OCI-LY7 (cell line): ENCODE data around the gene GATAD2B.

Source experiments
- EZH2phosphoT487 ChIP-seq: fragments of 200-600 bp; sonication (generic); IDR thresholded peaks from 2 replicates; pipeline ENCODE4 v1.6.1; 2018; ENCODE audit warnings: low read depth, borderline replicate concordance, mild to moderate bottlenecking, mixed run types, antibody characterized with exemption, low read length, moderate library complexity, mixed read lengths
- TF ChIP-seq, protein P1 (sequence below): fragments of 200-600 bp; sonication (generic); conservative IDR thresholded peaks from 2 replicates; pipeline ENCODE4 v1.5.1; 2014; ENCODE audit warnings: mild to moderate bottlenecking, antibody characterized with exemption, low read length, moderate library complexity, mixed read lengths

DNA sequence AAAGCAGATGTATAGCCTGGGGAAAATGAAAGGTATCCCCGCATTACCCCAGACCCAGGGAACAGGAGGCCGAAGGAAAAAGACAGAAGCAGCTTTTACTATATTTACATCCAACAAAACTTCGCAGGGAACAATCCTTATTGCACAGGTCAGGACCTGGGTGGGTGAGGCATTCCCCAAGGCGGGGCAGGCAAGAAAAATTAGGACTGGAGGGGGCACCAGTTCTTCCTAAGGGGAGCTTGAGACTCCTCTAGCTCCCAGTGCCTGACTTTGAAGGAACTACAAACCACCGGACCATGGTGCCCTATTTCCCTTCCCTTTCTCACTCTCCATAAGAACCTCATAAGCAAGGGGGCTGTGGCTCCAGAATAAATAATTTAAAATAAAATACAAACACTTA is 6.7 kb upstream of the GATAD2B start:
- TF ChIP-seq, protein P1, sequence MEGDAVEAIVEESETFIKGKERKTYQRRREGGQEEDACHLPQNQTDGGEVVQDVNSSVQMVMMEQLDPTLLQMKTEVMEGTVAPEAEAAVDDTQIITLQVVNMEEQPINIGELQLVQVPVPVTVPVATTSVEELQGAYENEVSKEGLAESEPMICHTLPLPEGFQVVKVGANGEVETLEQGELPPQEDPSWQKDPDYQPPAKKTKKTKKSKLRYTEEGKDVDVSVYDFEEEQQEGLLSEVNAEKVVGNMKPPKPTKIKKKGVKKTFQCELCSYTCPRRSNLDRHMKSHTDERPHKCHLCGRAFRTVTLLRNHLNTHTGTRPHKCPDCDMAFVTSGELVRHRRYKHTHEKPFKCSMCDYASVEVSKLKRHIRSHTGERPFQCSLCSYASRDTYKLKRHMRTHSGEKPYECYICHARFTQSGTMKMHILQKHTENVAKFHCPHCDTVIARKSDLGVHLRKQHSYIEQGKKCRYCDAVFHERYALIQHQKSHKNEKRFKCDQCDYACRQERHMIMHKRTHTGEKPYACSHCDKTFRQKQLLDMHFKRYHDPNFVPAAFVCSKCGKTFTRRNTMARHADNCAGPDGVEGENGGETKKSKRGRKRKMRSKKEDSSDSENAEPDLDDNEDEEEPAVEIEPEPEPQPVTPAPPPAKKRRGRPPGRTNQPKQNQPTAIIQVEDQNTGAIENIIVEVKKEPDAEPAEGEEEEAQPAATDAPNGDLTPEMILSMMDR: no peak
- TF ChIP-seq EZH2phosphoT487: no peak
